Measurements from ENCODE around the gene PPP1R12B.
"Not testable (repeated sequence)": the region's sequence is repeated elsewhere in the genome, so short reads cannot be mapped to it uniquely, and the experiment has no call there.

GRCh38 chr1:202546377-202546776 is 197.9 kb downstream of the PPP1R12B start:
- TF ChIP-seq, protein P1, sequence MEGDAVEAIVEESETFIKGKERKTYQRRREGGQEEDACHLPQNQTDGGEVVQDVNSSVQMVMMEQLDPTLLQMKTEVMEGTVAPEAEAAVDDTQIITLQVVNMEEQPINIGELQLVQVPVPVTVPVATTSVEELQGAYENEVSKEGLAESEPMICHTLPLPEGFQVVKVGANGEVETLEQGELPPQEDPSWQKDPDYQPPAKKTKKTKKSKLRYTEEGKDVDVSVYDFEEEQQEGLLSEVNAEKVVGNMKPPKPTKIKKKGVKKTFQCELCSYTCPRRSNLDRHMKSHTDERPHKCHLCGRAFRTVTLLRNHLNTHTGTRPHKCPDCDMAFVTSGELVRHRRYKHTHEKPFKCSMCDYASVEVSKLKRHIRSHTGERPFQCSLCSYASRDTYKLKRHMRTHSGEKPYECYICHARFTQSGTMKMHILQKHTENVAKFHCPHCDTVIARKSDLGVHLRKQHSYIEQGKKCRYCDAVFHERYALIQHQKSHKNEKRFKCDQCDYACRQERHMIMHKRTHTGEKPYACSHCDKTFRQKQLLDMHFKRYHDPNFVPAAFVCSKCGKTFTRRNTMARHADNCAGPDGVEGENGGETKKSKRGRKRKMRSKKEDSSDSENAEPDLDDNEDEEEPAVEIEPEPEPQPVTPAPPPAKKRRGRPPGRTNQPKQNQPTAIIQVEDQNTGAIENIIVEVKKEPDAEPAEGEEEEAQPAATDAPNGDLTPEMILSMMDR (IDR thresholded peaks at IDR 0.05) = not testable (repeated sequence)
- TF ChIP-seq EZH2, EZH2phosphoT487 (IDR thresholded peaks at IDR 0.05): not testable (repeated sequence)

All from neural progenitor cell (in vitro differentiated cells).